Measurements from ENCODE around the gene THBS1.

THBS1 gene

DNA sequence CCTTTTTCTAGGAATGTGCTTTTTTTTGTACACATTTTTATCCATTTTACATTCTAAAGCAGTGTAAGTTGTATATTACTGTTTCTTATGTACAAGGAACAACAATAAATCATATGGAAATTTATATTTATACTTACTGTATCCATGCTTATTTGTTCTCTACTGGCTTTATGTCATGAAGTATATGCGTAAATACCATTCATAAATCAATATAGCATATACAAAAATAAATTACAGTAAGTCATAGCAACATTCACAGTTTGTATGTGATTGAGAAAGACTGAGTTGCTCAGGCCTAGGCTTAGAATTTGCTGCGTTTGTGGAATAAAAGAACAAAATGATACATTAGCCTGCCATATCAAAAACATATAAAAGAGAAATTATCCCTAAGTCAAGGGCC is 16.5 kb downstream of the THBS1 start:
- Histone ChIP-seq H3K9ac (ENCODE audit: low read length) (no peak overlapping the region), H3K9me3 (ENCODE audit: control insufficient read depth, insufficient read depth, low read depth, low read length) (no peaks in the 10 kb centered on the region), H3K4me1 (ENCODE audit: control insufficient read depth, insufficient read depth, low read length) (no peaks in the 10 kb centered on the region), H3K27me3 (ENCODE audit: control insufficient read depth, insufficient read depth, low read length) (no peaks in the 10 kb centered on the region), H3K27ac (ENCODE audit: low read depth, low read length) (no peak overlapping the region), H3K4me3 (ENCODE audit: low read depth, low read length) (no peak overlapping the region), H3K36me3 (ENCODE audit: control insufficient read depth, insufficient read depth, low read length) (peaks cover 54% of the 10 kb centered on the region)

DNA sequence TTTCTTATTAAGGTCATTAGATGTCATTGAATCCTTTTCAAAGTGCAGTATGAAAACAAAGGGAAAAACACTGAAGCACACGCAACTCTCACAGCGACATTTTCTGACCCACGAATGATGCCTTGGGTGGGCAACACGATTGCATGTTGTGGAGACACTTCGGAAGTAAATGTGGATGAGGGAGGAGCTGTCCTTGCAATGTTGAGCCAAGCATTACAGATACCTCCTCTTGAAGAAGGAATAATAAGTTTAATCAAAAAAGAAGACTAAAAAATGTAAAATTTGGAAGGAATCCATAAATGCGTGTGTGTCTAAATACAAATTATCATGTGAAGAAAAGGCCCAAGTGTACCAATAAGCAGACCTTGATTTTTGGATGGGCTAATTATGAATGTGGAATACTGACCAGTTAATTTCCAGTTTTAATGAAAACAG is 16.9 kb downstream of the THBS1 start:
- peaks cover 49% of the 10 kb centered on the region for H3K36me3 ChIP-seq (ENCODE audit: control insufficient read depth, insufficient read depth, low read length)
- H3K27ac ChIP-seq (ENCODE audit: low read depth, low read length): no peak overlapping the region
- H3K9ac ChIP-seq (ENCODE audit: low read length): no peak overlapping the region

GRCh38 chr15:39598186-39598850 is 17.4 kb downstream of the THBS1 start:
- H3K9me3 ChIP-seq (ENCODE audit: control insufficient read depth, insufficient read depth, low read depth, low read length): no peaks in the 10 kb centered on the region
- no peak overlapping the region for H3K4me3 ChIP-seq (ENCODE audit: low read depth, low read length)
- H3K27ac ChIP-seq (ENCODE audit: low read depth, low read length): no peak overlapping the region
- peaks cover 44% of the 10 kb centered on the region for H3K36me3 ChIP-seq (ENCODE audit: control insufficient read depth, insufficient read depth, low read length)
- no peaks in the 10 kb centered on the region for H3K4me1 ChIP-seq (ENCODE audit: control insufficient read depth, insufficient read depth, low read length)
- H3K9ac ChIP-seq (ENCODE audit: low read length): no peak overlapping the region
- H3K27me3 ChIP-seq (ENCODE audit: control insufficient read depth, insufficient read depth, low read length): no peaks in the 10 kb centered on the region

More for the DNA sequence above, 16.9 kb downstream of the THBS1 start:
- no peaks in the 10 kb centered on the region for H3K4me1 ChIP-seq (ENCODE audit: control insufficient read depth, insufficient read depth, low read length)
- no peak overlapping the region for H3K4me3 ChIP-seq (ENCODE audit: low read depth, low read length)
- H3K27me3 ChIP-seq (ENCODE audit: control insufficient read depth, insufficient read depth, low read length): no peaks in the 10 kb centered on the region
- no peaks in the 10 kb centered on the region for H3K9me3 ChIP-seq (ENCODE audit: control insufficient read depth, insufficient read depth, low read depth, low read length)

- H3K27ac ChIP-seq (ENCODE audit: low read depth, low read length): no peak overlapping the region
- H3K9ac ChIP-seq (ENCODE audit: low read length): no peak overlapping the region
- H3K4me3 ChIP-seq (ENCODE audit: low read depth, low read length): no peak overlapping the region
- H3K36me3 ChIP-seq (ENCODE audit: control insufficient read depth, insufficient read depth, low read length): peaks cover 35% of the 10 kb centered on the region
- no peaks in the 10 kb centered on the region for H3K9me3 ChIP-seq (ENCODE audit: control insufficient read depth, insufficient read depth, low read depth, low read length)
- no peaks in the 10 kb centered on the region for H3K4me1 ChIP-seq (ENCODE audit: control insufficient read depth, insufficient read depth, low read length)
- no peaks in the 10 kb centered on the region for H3K27me3 ChIP-seq (ENCODE audit: control insufficient read depth, insufficient read depth, low read length)
Observed at GRCh38 chr15:39598958-39599845, 18.3 kb downstream of the THBS1 start.

- H3K9me3 ChIP-seq (ENCODE audit: control insufficient read depth, insufficient read depth, low read depth, low read length): no peaks in the 10 kb centered on the region
- H3K4me1 ChIP-seq (ENCODE audit: control insufficient read depth, insufficient read depth, low read length): no peaks in the 10 kb centered on the region
- H3K9ac ChIP-seq (ENCODE audit: low read length): no peak overlapping the region
- no peak overlapping the region for H3K27ac ChIP-seq (ENCODE audit: low read depth, low read length)
- H3K4me3 ChIP-seq (ENCODE audit: low read depth, low read length): no peak overlapping the region
- H3K36me3 ChIP-seq (ENCODE audit: control insufficient read depth, insufficient read depth, low read length): peaks cover 28% of the 10 kb centered on the region
- no peaks in the 10 kb centered on the region for H3K27me3 ChIP-seq (ENCODE audit: control insufficient read depth, insufficient read depth, low read length)
Observed at GRCh38 chr15:39599871-39600270, 19.0 kb downstream of the THBS1 start.

DNA sequence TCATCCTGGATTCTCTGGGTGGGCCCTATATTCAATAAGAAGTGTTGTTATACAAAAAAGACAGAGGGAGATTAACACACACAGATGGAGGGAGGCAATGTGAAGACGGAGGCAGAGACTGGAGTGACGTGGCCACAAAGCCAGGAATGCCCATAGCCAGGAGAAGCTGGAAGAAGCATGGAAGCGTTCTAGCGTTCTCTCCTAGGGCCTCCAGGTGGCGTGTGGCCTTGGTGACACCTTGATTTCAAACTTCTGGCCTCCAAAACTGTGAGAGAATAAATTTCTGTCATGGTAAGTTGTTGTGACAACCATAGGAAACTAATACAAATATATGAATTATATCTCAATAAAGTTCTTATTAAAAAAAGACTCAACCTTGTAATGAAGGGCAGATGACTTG is 21.3 kb downstream of the THBS1 start:
- H3K4me1 ChIP-seq (ENCODE audit: control insufficient read depth, insufficient read depth, low read length): no peaks in the 10 kb centered on the region
- no peaks in the 10 kb centered on the region for H3K27me3 ChIP-seq (ENCODE audit: control insufficient read depth, insufficient read depth, low read length)
- no peak overlapping the region for H3K27ac ChIP-seq (ENCODE audit: low read depth, low read length)
- H3K36me3 ChIP-seq (ENCODE audit: control insufficient read depth, insufficient read depth, low read length): peaks cover 7% of the 10 kb centered on the region; the same call in 1 of the 2 replicates
- no peaks in the 10 kb centered on the region for H3K9me3 ChIP-seq (ENCODE audit: control insufficient read depth, insufficient read depth, low read depth, low read length)
- no peak overlapping the region for H3K9ac ChIP-seq (ENCODE audit: low read length)
- no peak overlapping the region for H3K4me3 ChIP-seq (ENCODE audit: low read depth, low read length)

DNA sequence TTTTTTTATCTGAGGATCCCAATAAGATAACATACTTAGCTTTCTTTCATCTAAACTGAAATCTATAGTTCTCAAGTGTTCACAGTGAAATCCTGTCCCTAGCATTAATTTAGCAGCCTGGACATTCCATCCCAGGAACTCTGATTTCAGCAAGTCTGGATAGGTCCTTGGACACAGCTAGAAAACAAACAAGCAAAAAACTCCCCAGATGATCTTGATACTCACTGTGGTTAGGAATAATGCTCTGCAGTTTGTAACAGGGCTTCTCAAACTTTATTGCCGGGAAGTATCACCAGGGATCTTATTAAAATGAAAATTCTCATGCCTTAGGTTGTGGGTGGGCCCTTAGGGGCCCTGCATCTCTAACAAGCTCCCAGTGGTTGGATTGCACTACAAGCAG is 24.3 kb downstream of the THBS1 start:
- Histone ChIP-seq H3K27me3 (ENCODE audit: control insufficient read depth, insufficient read depth, low read length) (no peaks in the 10 kb centered on the region), H3K4me1 (ENCODE audit: control insufficient read depth, insufficient read depth, low read length) (no peaks in the 10 kb centered on the region), H3K9ac (ENCODE audit: low read length) (no peak overlapping the region), H3K4me3 (ENCODE audit: low read depth, low read length) (no peak overlapping the region), H3K36me3 (ENCODE audit: control insufficient read depth, insufficient read depth, low read length) (no peaks in the 10 kb centered on the region), H3K27ac (ENCODE audit: low read depth, low read length) (no peak overlapping the region), H3K9me3 (ENCODE audit: control insufficient read depth, insufficient read depth, low read depth, low read length) (peaks cover 9% of the 10 kb centered on the region)

DNA sequence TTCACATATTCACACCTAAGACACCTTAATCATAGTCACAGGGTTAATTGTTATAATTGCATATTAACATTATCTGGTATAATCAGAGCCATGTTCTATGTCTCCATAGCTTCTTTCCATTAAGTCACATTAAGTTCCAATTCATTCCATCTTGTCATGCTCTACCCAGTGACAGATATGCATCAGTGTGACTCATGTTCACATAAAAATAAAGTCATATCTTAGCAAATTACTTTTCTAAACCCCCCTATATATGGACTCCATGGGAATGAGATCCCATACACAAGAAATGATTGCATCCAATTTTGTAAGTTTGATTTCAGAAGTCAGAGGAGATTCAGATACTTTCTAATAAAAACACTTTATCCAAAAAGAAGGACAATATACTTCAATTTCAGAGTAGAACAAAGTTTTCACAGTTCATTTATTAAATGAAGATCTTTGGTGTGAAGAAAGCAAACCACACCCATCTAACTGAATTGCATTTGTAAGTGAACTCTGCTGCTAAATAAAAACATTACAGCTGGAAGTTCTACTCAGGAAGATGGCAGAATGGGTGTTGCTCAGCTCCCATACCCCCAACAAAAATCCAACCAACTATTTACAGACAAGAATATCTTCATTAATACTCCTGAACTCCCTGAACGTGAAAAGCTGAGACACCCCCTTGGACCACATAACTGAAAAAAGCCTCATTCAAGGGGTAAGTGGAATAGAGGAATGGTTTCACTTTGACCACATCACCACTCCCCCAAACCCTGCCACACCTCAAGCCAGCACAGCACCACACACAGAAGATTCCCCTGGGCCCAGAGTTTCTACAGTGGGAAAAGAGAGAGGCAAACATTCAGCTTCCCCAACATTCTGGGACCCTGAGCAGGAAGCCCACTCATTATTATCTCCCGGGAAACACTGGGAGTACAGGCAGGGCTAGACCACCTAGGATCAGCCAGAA is 27.6 kb downstream of the THBS1 start:
- Histone ChIP-seq H3K36me3 (ENCODE audit: control insufficient read depth, insufficient read depth, low read length) (no peaks in the 10 kb centered on the region), H3K9me3 (ENCODE audit: control insufficient read depth, insufficient read depth, low read depth, low read length) (peaks cover 12% of the 10 kb centered on the region), H3K4me1 (ENCODE audit: control insufficient read depth, insufficient read depth, low read length) (no peaks in the 10 kb centered on the region), H3K4me3 (ENCODE audit: low read depth, low read length) (no peak overlapping the region), H3K27me3 (ENCODE audit: control insufficient read depth, insufficient read depth, low read length) (no peaks in the 10 kb centered on the region), H3K27ac (ENCODE audit: low read depth, low read length) (no peak overlapping the region), H3K9ac (ENCODE audit: low read length) (no peak overlapping the region)

GRCh38 chr15:39609166-39609916 is 28.5 kb downstream of the THBS1 start:
- H3K27me3 ChIP-seq (ENCODE audit: control insufficient read depth, insufficient read depth, low read length): no peaks in the 10 kb centered on the region
- H3K4me1 ChIP-seq (ENCODE audit: control insufficient read depth, insufficient read depth, low read length): no peaks in the 10 kb centered on the region
- no peak overlapping the region for H3K9ac ChIP-seq (ENCODE audit: low read length)
- H3K9me3 ChIP-seq (ENCODE audit: control insufficient read depth, insufficient read depth, low read depth, low read length): peaks cover 12% of the 10 kb centered on the region
- H3K4me3 ChIP-seq (ENCODE audit: low read depth, low read length): no peak overlapping the region
- H3K27ac ChIP-seq (ENCODE audit: low read depth, low read length): no peak overlapping the region
- no peaks in the 10 kb centered on the region for H3K36me3 ChIP-seq (ENCODE audit: control insufficient read depth, insufficient read depth, low read length)

- Histone ChIP-seq H3K27ac (ENCODE audit: low read depth, low read length) (no peak overlapping the region), H3K4me3 (ENCODE audit: low read depth, low read length) (no peak overlapping the region), H3K9me3 (ENCODE audit: control insufficient read depth, insufficient read depth, low read depth, low read length) (peaks cover 12% of the 10 kb centered on the region), H3K9ac (ENCODE audit: low read length) (no peak overlapping the region), H3K27me3 (ENCODE audit: control insufficient read depth, insufficient read depth, low read length) (no peaks in the 10 kb centered on the region), H3K4me1 (ENCODE audit: control insufficient read depth, insufficient read depth, low read length) (no peaks in the 10 kb centered on the region), H3K36me3 (ENCODE audit: control insufficient read depth, insufficient read depth, low read length) (no peaks in the 10 kb centered on the region)
Observed at GRCh38 chr15:39610665-39611064, 29.8 kb downstream of the THBS1 start.
